ENCODE data around the gene DCTN4.

DCTN4 gene

GRCh38 chr5:150675069-150675468 lies 83.7 kb downstream of the DCTN4 start:
- Mint-ChIP-seq H3K36me3 (ENCODE audit: low read depth) (no peaks in the 10 kb centered on the region), H3K4me3 (no peak overlapping the region), H3K9me3 (no peaks in the 10 kb centered on the region), H3K4me1 (ENCODE audit: low read depth) (peaks cover 6% of the 10 kb centered on the region), H3K27me3 (peaks cover 23% of the 10 kb centered on the region), H3K27ac (no peak overlapping the region)
- no peak for DNase-seq

- H3K4me3 Mint-ChIP-seq, result no peak overlapping the region
- H3K36me3 Mint-ChIP-seq (ENCODE audit: low read depth), result no peaks in the 10 kb centered on the region
- no peak overlapping the region for H3K27ac Mint-ChIP-seq
- no peaks in the 10 kb centered on the region for H3K9me3 Mint-ChIP-seq
- DNase-seq, result no peak
- H3K27me3 Mint-ChIP-seq, result peaks cover 26% of the 10 kb centered on the region
- H3K4me1 Mint-ChIP-seq (ENCODE audit: low read depth), result peaks cover 6% of the 10 kb centered on the region
Measured at GRCh38 chr5:150674341-150674821, 84.4 kb downstream of the DCTN4 start.

GRCh38 chr5:150672884-150673275 lies 85.9 kb downstream of the DCTN4 start:
- peak overlapping the region; percentile 75 for H3K4me3 Mint-ChIP-seq
- H3K4me1 Mint-ChIP-seq (ENCODE audit: low read depth), result peaks cover 6% of the 10 kb centered on the region
- H3K27ac Mint-ChIP-seq, result no peak overlapping the region
- no peaks in the 10 kb centered on the region for H3K9me3 Mint-ChIP-seq
- no peaks in the 10 kb centered on the region for H3K36me3 Mint-ChIP-seq (ENCODE audit: low read depth)
- peaks cover 28% of the 10 kb centered on the region for H3K27me3 Mint-ChIP-seq
- DNase-seq, result no peak

GRCh38 chr5:150672237-150672883 lies 86.5 kb downstream of the DCTN4 start:
- H3K4me1 Mint-ChIP-seq (ENCODE audit: low read depth), result peaks cover 6% of the 10 kb centered on the region
- no peaks in the 10 kb centered on the region for H3K9me3 Mint-ChIP-seq
- H3K27me3 Mint-ChIP-seq, result peaks cover 28% of the 10 kb centered on the region
- H3K4me3 Mint-ChIP-seq, result peak overlapping the region; percentile 75
- peak overlapping the region; percentile 58 for H3K27ac Mint-ChIP-seq
- no peaks in the 10 kb centered on the region for H3K36me3 Mint-ChIP-seq (ENCODE audit: low read depth)
- DNase-seq, result peak; percentile 57

GRCh38 chr5:150671509-150672236 lies 87.1 kb downstream of the DCTN4 start:
- Mint-ChIP-seq H3K4me1 (ENCODE audit: low read depth) (peaks cover 6% of the 10 kb centered on the region), H3K27ac (no peak overlapping the region), H3K36me3 (ENCODE audit: low read depth) (no peaks in the 10 kb centered on the region), H3K4me3 (peak overlapping the region; percentile 75), H3K27me3 (peaks cover 28% of the 10 kb centered on the region), H3K9me3 (no peaks in the 10 kb centered on the region)
- peak; percentile 36 for DNase-seq

GRCh38 chr5:150670948-150671310 lies 87.9 kb downstream of the DCTN4 start:
- Mint-ChIP-seq H3K4me1 (ENCODE audit: low read depth) (peaks cover 6% of the 10 kb centered on the region), H3K36me3 (ENCODE audit: low read depth) (no peaks in the 10 kb centered on the region), H3K27me3 (peaks cover 28% of the 10 kb centered on the region), H3K4me3 (peak overlapping the region; percentile 57), H3K27ac (no peak overlapping the region), H3K9me3 (no peaks in the 10 kb centered on the region)
- no peak for DNase-seq

GRCh38 chr5:150670275-150670947 lies 88.4 kb downstream of the DCTN4 start:
- H3K27ac Mint-ChIP-seq, result no peak overlapping the region
- peaks cover 28% of the 10 kb centered on the region for H3K27me3 Mint-ChIP-seq
- H3K4me3 Mint-ChIP-seq, result peak overlapping the region; percentile 57
- no peaks in the 10 kb centered on the region for H3K36me3 Mint-ChIP-seq (ENCODE audit: low read depth)
- H3K4me1 Mint-ChIP-seq (ENCODE audit: low read depth), result peaks cover 6% of the 10 kb centered on the region
- no peaks in the 10 kb centered on the region for H3K9me3 Mint-ChIP-seq
- DNase-seq, result no peak

GRCh38 chr5:150665044-150665443 lies 93.8 kb downstream of the DCTN4 start:
- Mint-ChIP-seq H3K4me3 (no peak overlapping the region), H3K9me3 (no peaks in the 10 kb centered on the region), H3K4me1 (ENCODE audit: low read depth) (no peaks in the 10 kb centered on the region), H3K27ac (no peak overlapping the region), H3K36me3 (ENCODE audit: low read depth) (no peaks in the 10 kb centered on the region), H3K27me3 (peaks cover 12% of the 10 kb centered on the region)
- DNase-seq, result no peak

- no peak overlapping the region for H3K27ac Mint-ChIP-seq
- H3K36me3 Mint-ChIP-seq (ENCODE audit: low read depth), result no peaks in the 10 kb centered on the region
- no peak overlapping the region for H3K4me3 Mint-ChIP-seq
- no peak for DNase-seq
- peaks cover 7% of the 10 kb centered on the region for H3K27me3 Mint-ChIP-seq
- H3K9me3 Mint-ChIP-seq, result no peaks in the 10 kb centered on the region
- H3K4me1 Mint-ChIP-seq (ENCODE audit: low read depth), result no peaks in the 10 kb centered on the region
Measured at GRCh38 chr5:150663936-150664335, 94.9 kb downstream of the DCTN4 start.

GRCh38 chr5:150662731-150663516 lies 95.9 kb downstream of the DCTN4 start:
- H3K4me3 Mint-ChIP-seq, result no peak overlapping the region
- H3K27ac Mint-ChIP-seq, result no peak overlapping the region
- DNase-seq, result no peak
- no peaks in the 10 kb centered on the region for H3K9me3 Mint-ChIP-seq
- no peaks in the 10 kb centered on the region for H3K36me3 Mint-ChIP-seq (ENCODE audit: low read depth)
- peaks cover 7% of the 10 kb centered on the region for H3K27me3 Mint-ChIP-seq
- H3K4me1 Mint-ChIP-seq (ENCODE audit: low read depth), result no peaks in the 10 kb centered on the region

GRCh38 chr5:150661821-150662596 lies 96.8 kb downstream of the DCTN4 start:
- Mint-ChIP-seq H3K27me3 (peaks cover 7% of the 10 kb centered on the region), H3K9me3 (no peaks in the 10 kb centered on the region), H3K4me1 (ENCODE audit: low read depth) (peaks cover 3% of the 10 kb centered on the region), H3K27ac (no peak overlapping the region), H3K36me3 (ENCODE audit: low read depth) (no peaks in the 10 kb centered on the region), H3K4me3 (no peak overlapping the region)
- no peak for DNase-seq

- DNase-seq, result no peak
- Mint-ChIP-seq H3K36me3 (ENCODE audit: low read depth) (no peaks in the 10 kb centered on the region), H3K9me3 (no peaks in the 10 kb centered on the region), H3K4me3 (no peak within 1 kb of the TSS), H3K4me1 (ENCODE audit: low read depth) (peaks cover 3% of the 10 kb centered on the region), H3K27ac (no peak within 1 kb of the TSS), H3K27me3 (peaks cover 7% of the 10 kb centered on the region)
Measured at GRCh38 chr5:150661086-150661485, 97.7 kb downstream of the DCTN4 start, which contains the start of gene MYOZ3. Gene MYOZ3 (plus strand): TSS chr5:150661251. CDS start chr5:150662942, 1,691 bp downstream.

- Mint-ChIP-seq H3K4me1 (ENCODE audit: low read depth) (peaks cover 5% of the 10 kb centered on the region), H3K27ac (no peak overlapping the region), H3K4me3 (no peak overlapping the region), H3K9me3 (no peaks in the 10 kb centered on the region), H3K27me3 (peaks cover 7% of the 10 kb centered on the region), H3K36me3 (ENCODE audit: low read depth) (no peaks in the 10 kb centered on the region)
- DNase-seq, result no peak
Measured at GRCh38 chr5:150660108-150660831, 98.5 kb downstream of the DCTN4 start.
